HG03354 (cell line): ENCODE results near the gene IGLL5.
A peak's percentile ranks its signal among the peaks of the same experiment; 100 is the strongest.

Experiments
- ATAC-seq: cut with Tn5 transposase; IDR thresholded peaks from one replicate; pipeline ENCODE4 v1.9.1; 2021; ENCODE audit warnings: mild to moderate bottlenecking; ENCODE audit not compliant: unreplicated experiment, poor library complexity, severe bottlenecking

Gene IGLL5

GRCh38 chr22:22924369-22925145 is 36.9 kb downstream of the IGLL5 start:
- no peak for ATAC-seq

GRCh38 chr22:22925146-22925804 is 37.7 kb downstream of the IGLL5 start:
- no peak for ATAC-seq

- ATAC-seq, result no peak
Observed at GRCh38 chr22:22925805-22926369, 38.3 kb downstream of the IGLL5 start.

GRCh38 chr22:22926370-22927195 is 39.0 kb downstream of the IGLL5 start:
- ATAC-seq, result no peak

GRCh38 chr22:22927196-22927887 is 39.7 kb downstream of the IGLL5 start:
- no peak for ATAC-seq

- ATAC-seq, result no peak
Observed at GRCh38 chr22:22927888-22928665, 40.5 kb downstream of the IGLL5 start.

- peak; percentile 81 for ATAC-seq
Observed at GRCh38 chr22:22928666-22929380, 41.2 kb downstream of the IGLL5 start.

GRCh38 chr22:22929381-22930221 is 42.0 kb downstream of the IGLL5 start:
- no peak for ATAC-seq

- no peak for ATAC-seq
Observed at GRCh38 chr22:22930222-22930497, 42.5 kb downstream of the IGLL5 start.

- no peak for ATAC-seq
Observed at GRCh38 chr22:22930571-22931556, 43.2 kb downstream of the IGLL5 start.

GRCh38 chr22:22931557-22932270 is 44.1 kb downstream of the IGLL5 start:
- no peak for ATAC-seq

GRCh38 chr22:22932512-22932941 is 44.9 kb downstream of the IGLL5 start:
- ATAC-seq, result no peak

GRCh38 chr22:22933100-22933806 is 45.6 kb downstream of the IGLL5 start:
- no peak for ATAC-seq

GRCh38 chr22:22933807-22934542 is 46.4 kb downstream of the IGLL5 start:
- ATAC-seq, result no peak
